PFSK-1 (cell line): Measurements from ENCODE around the gene CCDC50.

ENCODE experiments used
- POLR2AphosphoS5 ChIP-seq: IDR thresholded peaks from 2 replicates; pipeline ENCODE4 v1.6.1; 2012; ENCODE audit warnings: low read depth, mild to moderate bottlenecking, control low read depth, low read length, moderate library complexity
- SIN3A ChIP-seq: IDR thresholded peaks from 2 replicates; pipeline ENCODE4 v1.6.1; 2012; ENCODE audit warnings: mild to moderate bottlenecking, low read length, moderate library complexity, borderline replicate concordance; ENCODE audit not compliant: insufficient read depth
- TAF1 ChIP-seq: IDR thresholded peaks from 2 replicates; pipeline ENCODE4 v1.6.1; 2012; ENCODE audit warnings: low read length, control low read depth, borderline replicate concordance; ENCODE audit not compliant: insufficient read depth
- TF ChIP-seq, protein P1 (sequence below), 2 experiments: IDR thresholded peaks; 2 replicates each; pipeline versions ENCODE4 v1.6.1 to v1.8.0; 2011 to 2012; ENCODE audit warnings: low read depth in 2 of 2, low read length in 2 of 2, control low read depth in 1 of 2, inconsistent platforms in 1 of 2, mild to moderate bottlenecking in 1 of 2, moderate library complexity in 1 of 2; ENCODE audit not compliant: insufficient read depth in 1 of 2

DNA sequence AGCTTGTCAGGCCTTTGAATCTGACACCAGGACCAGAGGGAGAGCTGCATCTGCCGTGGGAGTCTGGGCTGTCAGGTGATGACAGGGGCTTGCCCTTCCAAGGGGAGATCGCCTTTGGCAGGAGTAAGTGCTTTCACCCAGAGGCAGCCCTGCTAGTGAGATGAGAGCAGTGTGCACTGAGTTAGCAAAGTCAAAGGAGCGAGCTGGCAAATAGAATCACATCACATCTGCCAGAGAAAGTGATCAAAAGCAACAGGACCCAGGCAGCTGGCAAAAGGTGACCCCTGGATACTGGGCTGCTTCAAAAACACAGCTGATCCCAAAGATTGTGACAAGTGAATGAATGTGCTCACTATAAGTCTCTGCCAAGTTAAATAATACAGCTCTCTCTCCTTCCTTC is 95.7 kb downstream of the CCDC50 start:
- no peak for TF ChIP-seq POLR2AphosphoS5
- TF ChIP-seq TAF1: no peak
- no peak for TF ChIP-seq SIN3A
- TF ChIP-seq, protein P1, sequence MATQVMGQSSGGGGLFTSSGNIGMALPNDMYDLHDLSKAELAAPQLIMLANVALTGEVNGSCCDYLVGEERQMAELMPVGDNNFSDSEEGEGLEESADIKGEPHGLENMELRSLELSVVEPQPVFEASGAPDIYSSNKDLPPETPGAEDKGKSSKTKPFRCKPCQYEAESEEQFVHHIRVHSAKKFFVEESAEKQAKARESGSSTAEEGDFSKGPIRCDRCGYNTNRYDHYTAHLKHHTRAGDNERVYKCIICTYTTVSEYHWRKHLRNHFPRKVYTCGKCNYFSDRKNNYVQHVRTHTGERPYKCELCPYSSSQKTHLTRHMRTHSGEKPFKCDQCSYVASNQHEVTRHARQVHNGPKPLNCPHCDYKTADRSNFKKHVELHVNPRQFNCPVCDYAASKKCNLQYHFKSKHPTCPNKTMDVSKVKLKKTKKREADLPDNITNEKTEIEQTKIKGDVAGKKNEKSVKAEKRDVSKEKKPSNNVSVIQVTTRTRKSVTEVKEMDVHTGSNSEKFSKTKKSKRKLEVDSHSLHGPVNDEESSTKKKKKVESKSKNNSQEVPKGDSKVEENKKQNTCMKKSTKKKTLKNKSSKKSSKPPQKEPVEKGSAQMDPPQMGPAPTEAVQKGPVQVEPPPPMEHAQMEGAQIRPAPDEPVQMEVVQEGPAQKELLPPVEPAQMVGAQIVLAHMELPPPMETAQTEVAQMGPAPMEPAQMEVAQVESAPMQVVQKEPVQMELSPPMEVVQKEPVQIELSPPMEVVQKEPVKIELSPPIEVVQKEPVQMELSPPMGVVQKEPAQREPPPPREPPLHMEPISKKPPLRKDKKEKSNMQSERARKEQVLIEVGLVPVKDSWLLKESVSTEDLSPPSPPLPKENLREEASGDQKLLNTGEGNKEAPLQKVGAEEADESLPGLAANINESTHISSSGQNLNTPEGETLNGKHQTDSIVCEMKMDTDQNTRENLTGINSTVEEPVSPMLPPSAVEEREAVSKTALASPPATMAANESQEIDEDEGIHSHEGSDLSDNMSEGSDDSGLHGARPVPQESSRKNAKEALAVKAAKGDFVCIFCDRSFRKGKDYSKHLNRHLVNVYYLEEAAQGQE (IDR thresholded peaks at IDR 0.05; ENCODE audit: insufficient read depth in 1 of 2, low read depth in 2 of 2, low read length in 2 of 2): no peak
